Measurements from ENCODE around the gene RPS14.

- TF ChIP-seq, protein P1, sequence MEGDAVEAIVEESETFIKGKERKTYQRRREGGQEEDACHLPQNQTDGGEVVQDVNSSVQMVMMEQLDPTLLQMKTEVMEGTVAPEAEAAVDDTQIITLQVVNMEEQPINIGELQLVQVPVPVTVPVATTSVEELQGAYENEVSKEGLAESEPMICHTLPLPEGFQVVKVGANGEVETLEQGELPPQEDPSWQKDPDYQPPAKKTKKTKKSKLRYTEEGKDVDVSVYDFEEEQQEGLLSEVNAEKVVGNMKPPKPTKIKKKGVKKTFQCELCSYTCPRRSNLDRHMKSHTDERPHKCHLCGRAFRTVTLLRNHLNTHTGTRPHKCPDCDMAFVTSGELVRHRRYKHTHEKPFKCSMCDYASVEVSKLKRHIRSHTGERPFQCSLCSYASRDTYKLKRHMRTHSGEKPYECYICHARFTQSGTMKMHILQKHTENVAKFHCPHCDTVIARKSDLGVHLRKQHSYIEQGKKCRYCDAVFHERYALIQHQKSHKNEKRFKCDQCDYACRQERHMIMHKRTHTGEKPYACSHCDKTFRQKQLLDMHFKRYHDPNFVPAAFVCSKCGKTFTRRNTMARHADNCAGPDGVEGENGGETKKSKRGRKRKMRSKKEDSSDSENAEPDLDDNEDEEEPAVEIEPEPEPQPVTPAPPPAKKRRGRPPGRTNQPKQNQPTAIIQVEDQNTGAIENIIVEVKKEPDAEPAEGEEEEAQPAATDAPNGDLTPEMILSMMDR (IDR thresholded peaks at IDR 0.05), result no peak
- no peak for TF ChIP-seq EZH2 (IDR thresholded peaks at IDR 0.05)
These were observed 42.3 kb upstream of the RPS14 start for GRCh38 chr5:150491876-150492275.
